HG03469 (cell line): ENCODE results near the gene AUTS2.

ENCODE experiments used
- ATAC-seq: cut with Tn5 transposase; IDR thresholded peaks from one replicate; pipeline ENCODE4 v1.9.1; 2021; ENCODE audit warnings: mild to moderate bottlenecking, moderate library complexity, moderate number of reproducible peaks; ENCODE audit not compliant: unreplicated experiment

The AUTS2 gene

GRCh38 chr7:69710768-69711438 lies 112.6 kb downstream of the AUTS2 start:
- no peak for ATAC-seq

- ATAC-seq = peak; percentile 56
Measured at GRCh38 chr7:69714886-69715576, 116.8 kb downstream of the AUTS2 start.

- ATAC-seq = no peak
Measured at GRCh38 chr7:69717221-69717620, 118.9 kb downstream of the AUTS2 start.

- ATAC-seq = no peak
Measured at GRCh38 chr7:69719717-69720116, 121.4 kb downstream of the AUTS2 start.

- no peak for ATAC-seq
Measured at GRCh38 chr7:69722843-69723242, 124.6 kb downstream of the AUTS2 start.

GRCh38 chr7:69723663-69724062 lies 125.4 kb downstream of the AUTS2 start:
- ATAC-seq = no peak

GRCh38 chr7:69728304-69728703 lies 130.0 kb downstream of the AUTS2 start:
- ATAC-seq = no peak

- ATAC-seq = no peak
Measured at GRCh38 chr7:69732203-69732602, 133.9 kb downstream of the AUTS2 start.

- no peak for ATAC-seq
Measured at GRCh38 chr7:69735582-69735981, 137.3 kb downstream of the AUTS2 start.

- no peak for ATAC-seq
Measured at GRCh38 chr7:69736126-69736810, 138.0 kb downstream of the AUTS2 start.

GRCh38 chr7:69738396-69738951 lies 140.2 kb downstream of the AUTS2 start:
- ATAC-seq = peak; percentile 48

GRCh38 chr7:69739190-69739589 lies 140.9 kb downstream of the AUTS2 start:
- ATAC-seq = peak; percentile 55

GRCh38 chr7:69739931-69740431 lies 141.7 kb downstream of the AUTS2 start:
- ATAC-seq = peak; percentile 39

- no peak for ATAC-seq
Measured at GRCh38 chr7:69742237-69742636, 144.0 kb downstream of the AUTS2 start.

GRCh38 chr7:69743436-69743835 lies 145.2 kb downstream of the AUTS2 start:
- no peak for ATAC-seq

- no peak for ATAC-seq
Measured at GRCh38 chr7:69744026-69744425, 145.8 kb downstream of the AUTS2 start.

GRCh38 chr7:69746383-69746782 lies 148.1 kb downstream of the AUTS2 start:
- no peak for ATAC-seq

- no peak for ATAC-seq
Measured at GRCh38 chr7:69747144-69747543, 148.9 kb downstream of the AUTS2 start.

GRCh38 chr7:69748530-69748929 lies 150.3 kb downstream of the AUTS2 start:
- ATAC-seq = no peak

- no peak for ATAC-seq
Measured at GRCh38 chr7:69749372-69749979, 151.2 kb downstream of the AUTS2 start.

- ATAC-seq = peak; percentile 53
Measured at GRCh38 chr7:69749994-69750393, 151.7 kb downstream of the AUTS2 start.
